Measurements from ENCODE around the gene MBD4.
A peak's percentile ranks its signal among the peaks of the same experiment; 100 is the strongest.
"Not testable (repeated sequence)": the region's sequence is repeated elsewhere in the genome, so short reads cannot be mapped to it uniquely, and the experiment has no call there.

Gene MBD4

GRCh38 chr3:129416415-129416814 lies 23.3 kb downstream of the MBD4 start:
- Mint-ChIP-seq H3K4me1 (ENCODE audit: low read depth) (no peaks in the 10 kb centered on the region), H3K4me3 (no peak overlapping the region)

GRCh38 chr3:129415830-129416229 lies 23.9 kb downstream of the MBD4 start:
- Mint-ChIP-seq H3K4me3 (no peak overlapping the region), H3K9me3 (no peaks in the 10 kb centered on the region), H3K27me3 (ENCODE audit: low read depth) (peaks cover 9% of the 10 kb centered on the region), H3K27ac (no peak overlapping the region), H3K4me1 (ENCODE audit: low read depth) (no peaks in the 10 kb centered on the region), H3K36me3 (ENCODE audit: low read depth) (no peaks in the 10 kb centered on the region)

More at GRCh38 chr3:129416415-129416814, 23.3 kb downstream of the MBD4 start:
- Mint-ChIP-seq H3K36me3 (ENCODE audit: low read depth) (no peaks in the 10 kb centered on the region), H3K27ac (no peak overlapping the region), H3K27me3 (ENCODE audit: low read depth) (peaks cover 9% of the 10 kb centered on the region), H3K9me3 (no peaks in the 10 kb centered on the region)

- H3K36me3 Mint-ChIP-seq (ENCODE audit: low read depth) = no peaks in the 10 kb centered on the region
- no peak overlapping the region for H3K27ac Mint-ChIP-seq
- H3K4me3 Mint-ChIP-seq = no peak overlapping the region
- H3K27me3 Mint-ChIP-seq (ENCODE audit: low read depth) = peaks cover 9% of the 10 kb centered on the region
- H3K4me1 Mint-ChIP-seq (ENCODE audit: low read depth) = no peaks in the 10 kb centered on the region
- H3K9me3 Mint-ChIP-seq = no peaks in the 10 kb centered on the region
Measured at GRCh38 chr3:129415378-129415777, 24.4 kb downstream of the MBD4 start.

GRCh38 chr3:129413687-129414506 lies 25.9 kb downstream of the MBD4 start:
- Mint-ChIP-seq H3K36me3 (ENCODE audit: low read depth) (no peaks in the 10 kb centered on the region), H3K9me3 (no peaks in the 10 kb centered on the region), H3K4me1 (ENCODE audit: low read depth) (no peaks in the 10 kb centered on the region), H3K27me3 (ENCODE audit: low read depth) (peaks cover 9% of the 10 kb centered on the region), H3K27ac (no peak overlapping the region), H3K4me3 (no peak overlapping the region)

GRCh38 chr3:129413238-129413637 lies 26.5 kb downstream of the MBD4 start:
- H3K27me3 Mint-ChIP-seq (ENCODE audit: low read depth); H3K4me1 Mint-ChIP-seq (ENCODE audit: low read depth): not testable (repeated sequence)

GRCh38 chr3:129412542-129413198 lies 27.1 kb downstream of the MBD4 start:
- Mint-ChIP-seq H3K27ac (no peak overlapping the region), H3K4me1 (ENCODE audit: low read depth) (no peaks in the 10 kb centered on the region), H3K36me3 (ENCODE audit: low read depth) (no peaks in the 10 kb centered on the region), H3K9me3 (no peaks in the 10 kb centered on the region), H3K27me3 (ENCODE audit: low read depth) (peaks cover 9% of the 10 kb centered on the region), H3K4me3 (no peak overlapping the region)

More at GRCh38 chr3:129413238-129413637, 26.5 kb downstream of the MBD4 start:
- H3K27ac Mint-ChIP-seq; H3K9me3 Mint-ChIP-seq; H3K4me3 Mint-ChIP-seq; H3K36me3 Mint-ChIP-seq (ENCODE audit: low read depth): not testable (repeated sequence)

GRCh38 chr3:129410971-129411370 lies 28.8 kb downstream of the MBD4 start:
- H3K36me3 Mint-ChIP-seq (ENCODE audit: low read depth) = no peaks in the 10 kb centered on the region
- H3K9me3 Mint-ChIP-seq = no peaks in the 10 kb centered on the region
- H3K4me3 Mint-ChIP-seq = no peak overlapping the region
- H3K4me1 Mint-ChIP-seq (ENCODE audit: low read depth) = no peaks in the 10 kb centered on the region
- no peak overlapping the region for H3K27ac Mint-ChIP-seq
- peaks cover 9% of the 10 kb centered on the region for H3K27me3 Mint-ChIP-seq (ENCODE audit: low read depth)

GRCh38 chr3:129409541-129409940 lies 30.2 kb downstream of the MBD4 start:
- H3K9me3 Mint-ChIP-seq = no peaks in the 10 kb centered on the region
- peaks cover 9% of the 10 kb centered on the region for H3K27me3 Mint-ChIP-seq (ENCODE audit: low read depth)
- no peak overlapping the region for H3K4me3 Mint-ChIP-seq
- H3K27ac Mint-ChIP-seq = no peak overlapping the region
- H3K36me3 Mint-ChIP-seq (ENCODE audit: low read depth) = no peaks in the 10 kb centered on the region
- H3K4me1 Mint-ChIP-seq (ENCODE audit: low read depth) = peaks cover under 1% of the 10 kb centered on the region

- Mint-ChIP-seq H3K27me3 (ENCODE audit: low read depth) (no peaks in the 10 kb centered on the region), H3K27ac (no peak overlapping the region), H3K36me3 (ENCODE audit: low read depth) (no peaks in the 10 kb centered on the region), H3K9me3 (no peaks in the 10 kb centered on the region), H3K4me1 (ENCODE audit: low read depth) (peaks cover 4% of the 10 kb centered on the region), H3K4me3 (no peak overlapping the region)
Measured at GRCh38 chr3:129404610-129405009, 35.1 kb downstream of the MBD4 start.

GRCh38 chr3:129404130-129404529 lies 35.6 kb downstream of the MBD4 start:
- Mint-ChIP-seq H3K27me3 (ENCODE audit: low read depth) (no peaks in the 10 kb centered on the region), H3K4me3 (no peak overlapping the region), H3K4me1 (ENCODE audit: low read depth) (peaks cover 7% of the 10 kb centered on the region), H3K9me3 (no peaks in the 10 kb centered on the region), H3K36me3 (ENCODE audit: low read depth) (no peaks in the 10 kb centered on the region), H3K27ac (no peak overlapping the region)

GRCh38 chr3:129403450-129403849 lies 36.3 kb downstream of the MBD4 start:
- no peak overlapping the region for H3K4me3 Mint-ChIP-seq
- H3K27me3 Mint-ChIP-seq (ENCODE audit: low read depth) = no peaks in the 10 kb centered on the region
- no peaks in the 10 kb centered on the region for H3K36me3 Mint-ChIP-seq (ENCODE audit: low read depth)
- no peaks in the 10 kb centered on the region for H3K9me3 Mint-ChIP-seq
- H3K4me1 Mint-ChIP-seq (ENCODE audit: low read depth) = peaks cover 11% of the 10 kb centered on the region
- no peak overlapping the region for H3K27ac Mint-ChIP-seq

- Mint-ChIP-seq H3K27ac (no peak overlapping the region), H3K9me3 (no peaks in the 10 kb centered on the region), H3K4me3 (no peak overlapping the region), H3K4me1 (ENCODE audit: low read depth) (peaks cover 19% of the 10 kb centered on the region), H3K36me3 (ENCODE audit: low read depth) (no peaks in the 10 kb centered on the region), H3K27me3 (ENCODE audit: low read depth) (no peaks in the 10 kb centered on the region)
Measured at GRCh38 chr3:129402616-129403015, 37.1 kb downstream of the MBD4 start.

- Mint-ChIP-seq H3K9me3 (no peaks in the 10 kb centered on the region), H3K36me3 (ENCODE audit: low read depth) (no peaks in the 10 kb centered on the region), H3K4me3 (no peak overlapping the region), H3K27me3 (ENCODE audit: low read depth) (no peaks in the 10 kb centered on the region), H3K4me1 (ENCODE audit: low read depth) (peaks cover 22% of the 10 kb centered on the region), H3K27ac (no peak overlapping the region)
Measured at GRCh38 chr3:129402210-129402609, 37.5 kb downstream of the MBD4 start.

GRCh38 chr3:129399895-129400357 lies 39.8 kb downstream of the MBD4 start:
- peak overlapping the region; percentile 97 for H3K4me3 Mint-ChIP-seq
- H3K4me1 Mint-ChIP-seq (ENCODE audit: low read depth) = peaks cover 24% of the 10 kb centered on the region
- peak overlapping the region; percentile 94 for H3K27ac Mint-ChIP-seq
- H3K36me3 Mint-ChIP-seq (ENCODE audit: low read depth) = peaks cover 3% of the 10 kb centered on the region
- no peaks in the 10 kb centered on the region for H3K9me3 Mint-ChIP-seq
- no peaks in the 10 kb centered on the region for H3K27me3 Mint-ChIP-seq (ENCODE audit: low read depth)

Measured in T-helper 1 cell treated with Interleukin-12 subunit alpha and Interleukin-12 subunit beta and Interleukin-4 antibody, amounts not matched to agents 30 μg/mL and 1 μg/mL, for 36 hours (primary cell).